Daoy (cell line): ENCODE results near the gene CARHSP1. TPM values are rescaled to one million over a fixed set of nuclear protein-coding genes. Genes with fewer than 3 reads are reported as not detected.
"Not testable (repeated sequence)": the region's sequence is repeated elsewhere in the genome, so short reads cannot be mapped to it uniquely, and the experiment has no call there.

Experiments used
- DNase-seq: peaks from one replicate; pipeline ENCODE4 v3.0.0-alpha.2; 2015; ENCODE audit warnings: low read depth
- total RNA-seq: library from RNA; depleted of rRNA; stranded (reverse); fragments of >200 nt; shearing (Covaris generic); gene quantifications from 2 replicates; pipeline ENCODE4 v1.2.3, GENCODE V29; 2014; rRNA removed

Gene CARHSP1
- total RNA-seq, 1 experiment from 2014 or later, result 58.5 TPM

DNA sequence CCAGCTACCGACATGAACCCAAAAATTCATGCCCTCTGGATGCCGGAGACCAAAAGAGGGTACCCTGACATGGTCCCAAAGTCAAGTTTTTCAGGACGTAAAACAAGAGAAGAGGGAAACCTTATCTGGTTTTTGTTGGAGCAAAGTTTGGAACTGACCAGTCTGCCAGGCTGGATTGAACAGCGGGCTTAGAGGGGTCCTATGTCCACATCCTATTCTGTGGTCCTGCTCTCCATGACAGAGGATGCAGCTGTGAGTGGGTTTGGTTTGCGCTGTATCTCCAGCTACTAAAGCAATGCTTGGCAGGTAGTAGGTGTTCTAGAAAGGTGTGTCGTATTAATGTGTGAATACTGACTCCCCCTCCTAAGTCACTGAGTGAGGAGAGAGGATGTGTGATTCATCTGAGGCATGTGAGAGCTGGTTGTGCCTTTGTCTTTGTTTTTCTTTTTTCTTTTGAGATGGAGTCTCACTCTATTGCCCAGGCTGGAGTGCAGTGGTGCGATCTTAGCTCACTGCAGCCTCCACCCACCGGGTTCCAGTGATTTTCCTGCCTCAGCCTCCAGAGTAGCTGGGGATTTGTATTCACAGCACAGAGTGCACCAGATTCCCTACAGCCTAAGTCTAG lies 40.2 kb downstream of the CARHSP1 start:
- no peak for DNase-seq

DNA sequence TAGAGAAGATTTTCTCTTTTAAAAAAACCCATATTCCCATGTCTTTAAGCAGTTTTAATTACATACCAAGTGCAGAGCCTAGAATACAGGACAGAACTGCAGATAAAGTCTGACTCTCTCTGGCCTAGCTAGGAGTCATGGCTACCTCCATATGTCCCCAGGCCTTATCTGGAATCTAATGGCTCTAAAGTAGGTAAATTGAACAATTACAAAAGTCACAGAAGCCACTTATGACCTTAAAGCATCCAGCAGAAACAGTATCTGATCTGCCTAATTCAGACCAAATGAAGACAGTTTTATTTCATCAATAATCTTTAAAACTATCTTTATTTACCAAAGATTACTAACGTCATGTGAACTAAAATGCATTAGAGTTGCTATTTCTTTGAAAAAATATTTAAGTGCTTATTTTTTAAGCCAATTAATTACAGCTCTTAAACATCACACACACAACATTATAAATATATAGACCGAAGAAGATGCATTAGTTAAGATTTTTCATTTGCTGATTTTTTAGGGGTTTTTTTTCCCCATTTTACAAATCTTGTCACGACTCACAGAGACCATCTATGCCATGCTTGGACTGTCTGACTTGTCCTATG lies 42.4 kb downstream of the CARHSP1 start:
- DNase-seq, result no peak

DNA sequence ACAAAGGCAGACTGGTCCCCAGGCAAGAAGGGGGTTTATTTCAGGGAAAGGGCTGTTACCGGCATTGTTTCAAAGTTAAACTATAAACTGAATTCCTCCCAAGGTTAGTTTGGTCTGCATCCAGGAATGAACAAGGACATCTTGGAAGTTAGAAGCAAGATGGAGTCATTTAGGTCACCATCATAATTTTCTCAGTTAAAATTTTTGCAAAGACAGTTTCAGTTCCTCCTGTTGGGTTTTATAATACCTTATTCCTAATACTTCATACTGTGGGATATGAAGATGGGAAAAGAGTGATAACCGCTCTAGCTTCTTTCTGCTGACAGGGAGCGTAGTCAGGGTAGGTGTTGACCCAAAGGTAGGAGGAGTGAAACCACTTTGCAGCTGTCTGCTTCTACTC lies 46.4 kb downstream of the CARHSP1 start:
- no peak for DNase-seq

DNA sequence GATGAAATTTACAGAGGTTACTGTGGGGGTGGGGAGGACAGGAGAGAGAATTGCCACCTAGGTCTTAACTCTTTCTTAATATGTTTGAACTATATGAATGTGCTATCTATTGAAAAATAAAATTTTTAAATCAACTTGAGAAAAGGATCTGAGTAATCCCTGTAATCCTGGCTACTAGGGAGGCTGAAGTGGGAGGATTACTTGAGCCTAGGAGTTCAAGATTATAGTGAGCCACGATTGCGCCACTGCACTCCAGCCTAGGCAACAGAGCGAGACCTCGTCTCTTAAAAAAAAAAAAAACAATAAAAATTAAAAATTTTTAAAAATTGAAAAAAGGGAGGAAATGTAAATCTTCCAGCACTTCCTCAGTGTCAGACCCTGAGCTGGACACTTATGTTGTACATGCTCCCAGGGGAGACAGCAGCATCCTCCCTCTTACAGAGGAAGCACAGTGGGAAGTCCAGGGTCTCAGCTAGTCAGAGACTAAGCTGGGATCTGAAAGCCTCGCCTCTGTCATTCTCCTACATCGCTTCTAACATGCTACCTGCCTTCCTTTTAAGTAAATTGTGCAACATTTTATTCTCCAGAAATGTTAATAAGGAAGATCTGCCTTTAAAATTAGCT lies 49.3 kb downstream of the CARHSP1 start:
- no peak for DNase-seq

DNA sequence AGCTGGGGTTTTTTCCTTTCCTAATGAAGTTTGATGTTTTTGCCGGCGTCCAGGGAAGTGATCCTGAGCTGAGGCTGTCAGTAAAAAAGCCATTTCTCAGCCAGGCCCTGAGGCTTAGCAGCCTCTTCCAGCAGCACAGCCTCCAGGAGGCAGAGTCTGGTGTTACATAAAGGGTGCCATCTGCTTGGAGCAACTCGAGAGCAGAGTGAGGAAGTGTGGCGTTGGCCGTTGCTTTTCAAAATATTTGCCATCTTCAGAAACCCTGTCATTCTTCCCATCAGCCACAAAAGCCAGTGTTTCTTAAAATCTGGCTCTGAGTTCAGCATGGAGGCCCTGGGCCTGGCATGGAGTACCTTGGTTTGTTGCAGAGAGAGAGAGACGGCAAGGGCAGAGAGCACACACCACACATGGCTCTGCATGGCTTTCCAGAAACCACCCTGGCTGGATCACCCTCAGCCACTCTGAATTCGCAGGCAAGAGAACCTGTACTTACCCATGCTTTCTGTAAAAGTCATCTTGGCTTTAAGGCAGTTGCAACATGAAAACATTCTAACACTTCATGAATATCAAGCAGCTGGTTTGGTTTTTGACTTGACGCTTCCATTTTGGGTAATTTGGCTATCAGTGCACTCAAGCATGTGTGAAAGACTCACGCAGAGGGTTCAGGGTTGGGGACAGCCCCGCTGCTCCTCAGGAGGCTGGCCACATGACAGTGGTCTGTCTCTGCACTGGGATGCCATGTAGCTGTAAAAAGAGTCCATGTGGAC lies 50.1 kb downstream of the CARHSP1 start:
- no peak for DNase-seq

DNA sequence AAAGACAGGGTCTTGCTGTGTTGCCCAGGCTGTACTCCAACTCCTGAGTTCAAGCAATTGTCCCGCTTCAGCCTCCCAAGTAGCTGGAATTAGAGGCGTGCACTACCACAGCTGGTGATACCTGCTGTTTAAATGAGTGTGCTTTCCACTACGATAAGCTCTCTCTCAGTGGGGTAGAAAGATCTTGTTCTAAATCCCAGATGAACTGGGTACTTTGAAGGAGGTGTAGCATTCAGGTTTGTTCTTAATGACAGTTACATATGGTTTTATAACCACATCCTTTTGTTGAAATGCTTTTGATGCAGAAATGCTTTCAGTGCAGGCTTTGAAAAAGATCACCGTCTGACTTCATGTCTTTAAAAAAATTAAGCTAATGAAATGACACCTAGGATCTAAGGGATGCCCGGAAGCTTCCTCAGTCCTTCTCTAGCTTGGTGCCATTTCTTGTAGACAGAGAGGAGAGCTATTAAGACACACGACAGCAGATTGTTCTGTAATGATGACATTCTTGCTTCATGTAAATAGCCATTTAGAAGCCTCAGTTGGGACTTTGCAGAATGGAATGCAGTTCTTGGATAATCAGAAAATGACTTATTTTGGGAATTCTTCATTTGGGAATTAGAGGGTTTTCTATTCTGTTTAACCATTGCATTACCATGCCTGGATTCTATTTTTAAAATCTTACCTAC lies 51.7 kb downstream of the CARHSP1 start:
- no peak for DNase-seq

DNA sequence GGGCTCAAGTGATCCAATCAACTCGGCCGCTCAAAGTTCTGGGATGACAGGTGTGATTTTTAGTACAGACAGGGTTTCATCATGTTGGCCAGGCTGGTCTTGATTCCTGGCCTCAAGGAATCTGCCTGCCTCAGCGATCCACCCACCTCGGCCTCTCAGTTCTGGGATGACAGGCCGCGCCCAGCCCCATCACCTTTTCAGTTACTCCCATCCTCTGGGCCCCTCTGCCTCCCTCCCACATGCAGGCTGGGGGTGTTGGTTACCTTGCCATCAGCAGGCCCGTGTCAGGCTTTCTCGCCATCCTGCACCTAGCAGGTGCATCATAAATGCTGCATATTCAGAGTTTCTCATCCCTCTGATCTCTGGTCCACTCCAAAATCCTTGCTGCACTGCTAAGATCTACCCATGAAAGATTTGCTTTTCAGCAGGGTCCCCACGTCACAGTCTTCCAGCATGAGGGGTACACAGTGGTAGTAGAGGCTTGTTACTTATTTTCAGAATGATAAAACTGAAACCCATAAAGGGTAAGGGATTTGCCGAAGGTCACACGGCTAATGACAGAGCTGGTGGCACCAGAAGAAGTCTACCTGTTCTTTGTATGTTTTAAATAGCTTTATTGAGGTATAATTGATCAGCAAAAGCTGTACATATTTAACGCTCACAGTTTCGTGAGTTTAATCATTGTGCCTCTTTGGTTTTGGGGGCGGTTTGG lies 54.6 kb downstream of the CARHSP1 start:
- no peak for DNase-seq

DNA sequence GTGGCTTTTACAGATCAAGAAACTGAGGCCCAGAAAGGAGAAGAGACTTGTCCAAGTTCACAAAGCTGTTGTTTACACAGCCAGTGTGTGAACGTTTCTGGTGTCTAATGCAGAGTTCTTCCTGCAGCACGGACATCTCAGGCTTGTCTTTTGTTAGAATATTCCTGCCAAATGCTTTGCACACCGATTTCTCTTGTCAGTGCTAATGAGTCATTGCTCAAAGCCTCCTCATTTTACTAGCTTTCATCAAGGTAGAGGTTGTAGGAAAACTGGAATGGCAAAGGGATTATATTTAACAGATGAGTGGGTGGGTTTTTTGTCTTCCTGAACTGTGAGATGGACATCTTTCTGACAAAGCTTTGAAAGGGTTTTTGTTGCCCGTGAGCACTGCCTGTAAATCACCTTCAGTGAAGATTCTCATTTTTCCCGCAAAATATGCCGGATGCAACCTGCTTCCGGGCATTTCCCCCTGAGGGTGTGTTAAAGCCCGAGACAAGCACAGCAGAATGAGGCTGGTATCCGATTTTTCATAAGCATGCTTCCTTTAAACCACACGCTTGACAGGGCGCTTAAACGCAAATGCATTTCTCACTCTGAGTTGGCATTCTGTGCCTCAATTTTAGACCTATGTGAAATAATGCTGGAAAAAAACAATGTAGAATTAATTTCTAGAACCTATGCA lies 56.5 kb downstream of the CARHSP1 start:
- DNase-seq, result no peak

DNA sequence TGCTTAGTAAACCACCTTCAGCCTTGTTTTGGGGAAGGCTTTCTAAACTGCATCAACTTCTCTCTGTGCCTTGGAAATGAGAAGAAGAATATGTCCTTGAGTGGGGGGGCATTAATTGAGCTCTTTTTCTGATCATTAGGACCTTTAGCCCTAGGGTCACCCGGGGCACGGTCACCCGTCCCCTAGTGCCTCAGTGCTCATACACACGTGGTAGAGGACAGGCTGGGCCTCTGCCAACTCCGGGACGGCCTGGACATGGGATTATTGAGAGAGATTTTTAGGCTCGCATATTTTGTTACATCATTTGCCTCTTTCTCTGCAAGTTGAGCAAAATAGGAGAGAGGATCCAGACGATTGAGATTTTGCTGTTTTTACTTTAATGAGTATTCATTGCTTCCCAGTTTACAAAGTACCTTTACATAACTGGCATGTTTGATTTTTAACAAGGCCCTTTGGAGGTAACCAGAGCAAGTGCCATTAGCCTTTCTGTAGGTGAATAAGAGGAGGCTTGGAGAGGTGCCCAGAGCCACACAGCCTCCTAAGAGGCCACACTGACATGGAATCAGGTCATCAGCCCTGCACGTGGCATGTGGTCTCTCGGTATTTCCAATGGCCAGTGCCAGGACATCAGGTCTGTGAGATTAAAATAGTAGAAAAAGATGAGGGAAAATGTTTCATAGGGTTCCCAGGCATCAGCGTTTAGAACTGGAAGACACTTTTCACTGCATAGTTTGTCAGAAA lies 60.0 kb downstream of the CARHSP1 start:
- DNase-seq, result no peak

DNA sequence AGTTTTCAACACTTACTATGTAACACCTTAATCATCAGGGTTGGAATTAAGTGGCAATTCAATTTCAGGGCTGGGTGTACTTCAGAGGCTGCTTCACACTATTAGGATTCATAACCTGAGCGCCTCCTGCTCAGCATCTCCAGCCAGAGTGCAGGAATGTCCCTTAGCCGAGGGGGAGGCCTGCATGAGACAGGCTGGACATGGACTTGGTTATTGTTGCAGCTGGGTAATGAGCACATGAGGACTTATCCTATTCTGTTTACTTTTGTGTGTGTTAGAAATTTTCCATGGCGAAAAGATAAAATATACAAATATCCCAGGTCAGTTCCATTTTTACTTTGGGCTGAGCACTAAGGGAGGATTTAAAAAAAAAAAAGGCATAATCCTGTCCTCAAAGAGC lies 60.8 kb downstream of the CARHSP1 start:
- DNase-seq, result no peak

DNA sequence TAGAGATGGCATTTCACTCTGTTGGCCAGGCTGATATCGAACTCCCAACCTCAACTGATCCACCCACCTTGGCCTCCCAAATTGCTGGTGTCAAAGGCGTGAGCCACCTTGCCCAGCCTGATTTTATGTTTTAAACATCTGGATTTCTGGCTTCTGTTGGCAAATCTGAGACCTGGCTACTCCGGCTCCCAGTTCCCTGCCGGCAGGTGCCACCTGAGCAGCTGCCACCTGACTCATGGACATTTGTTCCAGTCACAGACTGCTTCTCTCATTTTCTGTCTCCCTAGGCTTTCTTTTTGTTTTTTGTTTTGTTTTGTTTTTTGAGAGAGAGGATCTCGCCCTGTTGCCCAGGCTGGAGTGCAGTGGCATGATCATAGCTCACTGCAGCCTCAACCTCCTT lies 61.6 kb downstream of the CARHSP1 start:
- no peak for DNase-seq

DNA sequence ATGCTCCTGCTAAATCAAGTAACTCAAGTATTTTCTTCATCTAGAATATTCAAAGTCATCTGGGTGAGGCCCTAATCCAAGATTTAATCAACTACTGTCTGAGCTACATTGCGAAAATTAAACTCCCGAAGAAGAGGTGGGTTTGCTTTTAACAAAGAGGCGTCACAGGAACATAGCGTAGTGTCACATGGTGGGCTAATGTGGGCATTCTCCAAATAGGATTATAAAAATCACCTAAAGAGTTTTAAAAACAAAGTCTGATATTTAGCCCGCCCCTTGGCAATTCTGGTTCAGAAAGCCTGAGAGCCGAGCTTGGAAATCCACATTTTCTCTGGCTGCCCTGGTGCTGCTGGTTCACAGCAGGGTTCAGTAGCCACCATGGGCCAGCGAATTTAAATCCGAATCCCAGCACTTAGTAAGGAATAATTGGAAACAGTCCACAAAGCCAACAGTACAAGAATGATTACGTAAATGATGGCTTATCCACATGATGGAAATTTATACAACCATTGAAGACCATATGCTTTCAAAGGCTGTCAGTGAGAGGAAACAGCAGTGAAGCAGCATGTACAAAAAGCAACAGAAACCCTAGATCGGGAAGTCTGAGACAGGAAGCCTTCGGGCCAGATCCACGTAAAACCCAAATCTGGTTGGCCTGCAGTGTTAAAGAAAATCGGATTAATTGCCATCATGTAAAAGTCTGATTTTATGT lies 62.4 kb downstream of the CARHSP1 start:
- DNase-seq, result no peak

DNA sequence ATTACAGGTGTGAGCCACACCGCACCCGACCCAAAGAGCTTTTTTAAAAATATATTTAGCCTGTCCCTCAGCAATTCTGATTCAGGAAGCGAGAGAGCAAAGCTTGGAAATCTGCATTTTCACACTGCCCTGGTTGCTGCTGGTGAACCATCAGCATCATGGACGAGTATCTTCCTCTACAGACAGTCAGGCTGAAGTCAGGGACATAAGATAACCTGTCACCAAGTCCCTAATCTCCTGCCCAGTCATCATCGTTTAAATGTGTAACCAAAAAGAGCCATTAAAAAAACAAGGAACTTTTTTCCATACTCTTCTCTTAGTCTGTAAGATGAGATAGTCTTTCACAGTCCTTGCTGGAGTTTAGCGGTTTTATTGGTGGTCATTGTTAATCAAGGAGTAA lies 64.5 kb downstream of the CARHSP1 start:
- no peak for DNase-seq

DNA sequence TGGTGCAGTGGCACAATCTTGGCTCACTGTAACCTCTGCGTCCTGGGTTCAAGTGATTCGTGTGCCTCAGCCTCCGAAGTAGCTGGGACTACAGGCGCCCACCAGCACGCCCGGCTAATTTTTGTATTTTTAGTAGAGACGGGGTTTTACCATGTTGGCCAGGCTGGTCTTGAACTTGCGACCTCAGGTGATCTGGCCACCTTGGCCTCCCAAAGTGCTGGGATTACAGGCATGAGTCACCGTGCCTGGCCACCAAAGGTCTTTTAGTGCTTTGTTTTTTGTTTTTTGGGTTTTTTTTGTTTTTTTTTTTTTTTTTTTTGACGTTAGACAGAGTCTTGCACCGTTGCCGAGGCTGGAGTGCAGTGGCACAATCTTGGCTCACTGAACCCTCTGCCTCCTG lies 65.1 kb downstream of the CARHSP1 start:
- not testable (repeated sequence) for DNase-seq

Other genes starting within 250 kb of the CARHSP1 start
- 10.1 and 10.9 TPM in 2 replicates for gene METTL22, start 247.3 kb downstream of the CARHSP1 start, total RNA-seq
- gene ABAT, start 194.4 kb downstream of the CARHSP1 start, total RNA-seq, result 2.2 and 3.9 TPM in 2 replicates
- 6.7 and 9.1 TPM in 2 replicates for gene TMEM186, start 71.4 kb downstream of the CARHSP1 start, total RNA-seq
- 40.7 and 41.4 TPM in 2 replicates for gene PMM2, start 71.2 kb downstream of the CARHSP1 start, total RNA-seq
- gene LITAFD, start 13.3 kb upstream of the CARHSP1 start, total RNA-seq, result not detected in 2 replicates
- 28.0 and 47.4 TPM in 2 replicates for gene USP7, start 94.9 kb upstream of the CARHSP1 start, total RNA-seq
- 29.1 and 30.2 TPM in 2 replicates for gene HAPSTR1, start 222.6 kb upstream of the CARHSP1 start, total RNA-seq